Brain microvascular endothelial cell (primary cell): ENCODE results near the gene GUCA1A.

ENCODE experiments used
- DNase-seq: peaks from one replicate; pipeline ENCODE4 v3.0.0-alpha.2; 2020
- H3K27ac ChIP-seq: fragments of 250-450 bp; sonication (Bioruptor Pico); 2 replicates; pipeline ENCODE4 v1.5.1; 2020; ENCODE audit warnings: mild to moderate bottlenecking, moderate library complexity
- H3K27me3 ChIP-seq: fragments of 250-450 bp; sonication (Bioruptor Pico); replicated peaks from 2 replicates; pipeline ENCODE4 v1.5.1; 2020; ENCODE audit warnings: mild to moderate bottlenecking
- H3K36me3 ChIP-seq: fragments of 250-450 bp; sonication (Bioruptor Pico); replicated peaks from 2 replicates; pipeline ENCODE4 v1.5.1; 2020; ENCODE audit warnings: mild to moderate bottlenecking
- H3K4me3 ChIP-seq: 2 replicates; pipeline ENCODE4 v1.5.1; 2011; ENCODE audit warnings: low read depth, mild to moderate bottlenecking, control low read depth, low read length, moderate library complexity
- in situ Hi-C: cut with HindIII; loops from 2 replicates; pipeline ENCODE4 v1.10.0; 2017; ENCODE audit warnings: low sequenced_read_pairs, low pct_ligation_motif_present
- TF ChIP-seq, protein P1 (sequence below): IDR thresholded peaks from 2 replicates; pipeline ENCODE4 v1.5.1; 2011; ENCODE audit warnings: low read depth, mild to moderate bottlenecking, moderate library complexity, low read length, control low read depth, inconsistent platforms; ENCODE audit errors: missing control alignments

GUCA1A gene

DNA sequence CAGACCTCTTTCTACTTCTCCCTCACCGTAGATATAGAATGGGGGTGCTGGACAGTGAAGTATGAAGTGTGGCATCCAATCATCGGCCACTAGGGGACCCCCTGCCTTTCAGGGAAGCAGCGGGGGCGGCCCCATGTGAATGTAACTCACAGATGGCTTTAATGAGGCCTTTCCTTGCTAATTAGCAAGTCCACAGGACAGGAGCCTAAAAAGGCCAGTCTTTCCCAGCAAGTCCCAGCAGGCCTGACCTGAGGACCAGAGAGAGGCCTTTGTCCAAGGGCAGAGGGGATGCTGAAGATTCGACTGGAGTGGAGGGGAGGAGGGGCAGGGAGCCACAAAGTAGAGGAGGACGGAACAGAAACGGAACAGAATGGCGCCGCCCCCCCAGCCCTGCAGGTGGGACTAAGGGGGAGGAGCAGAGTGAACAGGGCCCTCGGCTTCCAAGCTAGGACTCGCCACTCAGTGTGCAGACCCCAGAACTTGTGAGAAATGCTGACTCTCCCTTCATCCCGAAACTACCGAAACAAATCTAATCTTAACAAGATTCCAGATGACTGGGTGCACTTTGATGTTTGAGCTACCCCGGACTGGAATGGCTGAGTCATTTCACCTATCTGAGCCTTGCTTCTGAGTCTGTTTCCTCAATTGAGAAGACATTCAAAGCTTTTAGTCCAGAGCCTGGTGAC lies 36.5 kb upstream of the GUCA1A start:
- TF ChIP-seq, protein P1, sequence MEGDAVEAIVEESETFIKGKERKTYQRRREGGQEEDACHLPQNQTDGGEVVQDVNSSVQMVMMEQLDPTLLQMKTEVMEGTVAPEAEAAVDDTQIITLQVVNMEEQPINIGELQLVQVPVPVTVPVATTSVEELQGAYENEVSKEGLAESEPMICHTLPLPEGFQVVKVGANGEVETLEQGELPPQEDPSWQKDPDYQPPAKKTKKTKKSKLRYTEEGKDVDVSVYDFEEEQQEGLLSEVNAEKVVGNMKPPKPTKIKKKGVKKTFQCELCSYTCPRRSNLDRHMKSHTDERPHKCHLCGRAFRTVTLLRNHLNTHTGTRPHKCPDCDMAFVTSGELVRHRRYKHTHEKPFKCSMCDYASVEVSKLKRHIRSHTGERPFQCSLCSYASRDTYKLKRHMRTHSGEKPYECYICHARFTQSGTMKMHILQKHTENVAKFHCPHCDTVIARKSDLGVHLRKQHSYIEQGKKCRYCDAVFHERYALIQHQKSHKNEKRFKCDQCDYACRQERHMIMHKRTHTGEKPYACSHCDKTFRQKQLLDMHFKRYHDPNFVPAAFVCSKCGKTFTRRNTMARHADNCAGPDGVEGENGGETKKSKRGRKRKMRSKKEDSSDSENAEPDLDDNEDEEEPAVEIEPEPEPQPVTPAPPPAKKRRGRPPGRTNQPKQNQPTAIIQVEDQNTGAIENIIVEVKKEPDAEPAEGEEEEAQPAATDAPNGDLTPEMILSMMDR = peak; percentile 69
- peak; percentile 76 for DNase-seq
- H3K27me3 ChIP-seq = no peaks in the 10 kb centered on the region
- no peaks in the 10 kb centered on the region for H3K36me3 ChIP-seq
- peak overlapping the region; percentile 45 for H3K27ac ChIP-seq
- in situ Hi-C loops = no loop called here
- H3K4me3 ChIP-seq = no peak overlapping the region

DNA sequence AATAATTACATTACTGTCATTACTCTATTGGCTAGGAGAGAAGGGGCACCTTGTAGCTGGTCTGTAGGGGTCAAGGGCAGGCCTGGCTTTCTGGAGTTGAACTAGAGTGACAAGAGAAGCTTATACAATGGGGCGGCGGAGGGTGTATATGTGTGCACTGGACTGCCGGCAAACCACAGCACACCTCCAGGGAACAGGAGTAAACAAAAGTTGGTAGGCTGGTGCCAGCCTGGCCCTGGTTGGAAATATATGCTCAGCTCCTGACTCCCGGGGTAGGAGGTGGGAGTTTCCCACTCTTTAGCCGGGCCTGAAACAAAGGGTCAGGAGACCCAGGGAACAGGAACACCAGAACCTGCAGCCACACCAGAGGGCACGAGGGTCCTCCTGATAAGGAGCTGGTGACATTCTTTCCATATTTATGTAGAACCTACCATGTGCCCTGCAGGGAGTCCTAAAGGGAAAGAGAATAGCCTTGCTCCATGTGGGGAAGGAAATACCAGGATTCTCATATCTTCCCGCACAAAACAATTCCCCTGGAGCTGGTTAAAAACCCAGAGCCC lies 35.9 kb upstream of the GUCA1A start:
- DNase-seq = no peak
- in situ Hi-C loops = no loop called here
- Histone ChIP-seq H3K27ac (peak overlapping the region; percentile 45), H3K27me3 (no peaks in the 10 kb centered on the region), H3K36me3 (no peaks in the 10 kb centered on the region), H3K4me3 (no peak overlapping the region)
- TF ChIP-seq, protein P1 = no peak

DNA sequence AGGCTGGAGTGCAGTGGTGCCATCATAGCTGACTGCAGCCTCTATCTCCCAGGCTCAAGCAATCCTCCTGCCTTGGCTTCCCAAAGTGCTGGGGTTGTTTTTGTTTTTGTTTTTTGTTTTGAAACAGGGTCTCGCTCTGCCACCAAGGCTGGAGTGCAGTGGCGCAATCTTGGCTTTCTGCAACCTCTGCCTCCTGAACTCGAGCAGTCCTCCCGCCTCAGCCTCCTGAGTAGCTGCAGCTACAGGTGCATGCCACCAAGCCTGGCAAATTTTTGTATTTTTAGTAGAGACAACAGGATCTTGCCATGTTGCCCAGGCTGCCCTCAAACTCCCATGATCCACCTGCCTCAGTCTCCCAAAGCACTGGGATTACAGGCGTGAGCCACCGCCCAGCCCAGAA lies 35.0 kb upstream of the GUCA1A start:
- H3K4me3 ChIP-seq = no peak overlapping the region
- in situ Hi-C loops = no loop called here
- H3K27ac ChIP-seq = no peak overlapping the region
- no peaks in the 10 kb centered on the region for H3K27me3 ChIP-seq
- no peaks in the 10 kb centered on the region for H3K36me3 ChIP-seq
- TF ChIP-seq, protein P1 = no peak
- no peak for DNase-seq

DNA sequence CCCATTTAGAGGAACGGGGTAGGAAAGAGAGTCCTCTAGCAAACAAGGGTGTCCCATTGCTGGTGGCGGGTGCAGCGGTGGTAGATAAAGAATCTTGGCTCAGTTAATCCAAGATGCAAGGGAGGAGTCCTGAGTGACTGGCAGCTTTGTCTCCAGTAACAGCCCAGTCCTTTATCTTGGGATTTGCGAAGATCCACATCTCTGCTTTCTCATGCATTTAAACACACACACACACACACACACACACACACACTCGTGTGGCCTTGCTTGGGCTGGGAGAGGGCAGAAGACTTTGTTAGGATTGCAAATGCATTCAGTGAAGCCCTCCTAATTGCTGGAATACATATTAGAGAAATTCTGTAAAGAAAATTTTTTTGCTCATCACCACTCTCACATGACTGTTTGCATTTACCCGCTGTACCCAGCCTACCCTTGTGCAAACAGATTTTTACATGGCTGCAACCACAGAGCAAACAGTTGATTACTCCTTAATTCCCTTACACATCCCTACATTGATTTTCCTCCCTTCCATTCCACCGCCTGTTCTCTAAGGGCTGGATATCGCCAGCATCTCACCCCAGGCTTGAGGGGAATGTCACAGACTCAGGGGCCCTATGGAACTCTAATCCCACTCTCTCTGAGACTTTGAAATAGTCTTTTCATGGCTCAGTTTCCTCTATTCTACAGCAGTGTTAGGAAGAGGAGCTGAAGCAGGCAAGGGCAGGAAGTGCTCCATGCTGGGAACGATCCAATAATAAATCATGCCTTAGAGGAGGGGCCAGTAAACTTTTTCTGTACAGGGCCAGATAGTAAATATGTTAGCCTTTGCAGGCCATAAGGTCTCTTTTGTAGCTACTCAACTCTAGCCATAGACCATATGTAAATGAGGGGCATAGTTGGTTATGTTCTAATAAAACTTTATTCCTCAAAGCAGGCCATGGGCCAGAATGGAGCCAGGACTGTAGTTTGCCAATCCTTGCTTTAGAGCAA lies 34.2 kb upstream of the GUCA1A start:
- H3K36me3 ChIP-seq = no peaks in the 10 kb centered on the region
- no peak overlapping the region for H3K27ac ChIP-seq
- H3K27me3 ChIP-seq = no peaks in the 10 kb centered on the region
- TF ChIP-seq, protein P1 = no peak
- DNase-seq = no peak
- in situ Hi-C loops = no loop called here
- H3K4me3 ChIP-seq = no peak overlapping the region

DNA sequence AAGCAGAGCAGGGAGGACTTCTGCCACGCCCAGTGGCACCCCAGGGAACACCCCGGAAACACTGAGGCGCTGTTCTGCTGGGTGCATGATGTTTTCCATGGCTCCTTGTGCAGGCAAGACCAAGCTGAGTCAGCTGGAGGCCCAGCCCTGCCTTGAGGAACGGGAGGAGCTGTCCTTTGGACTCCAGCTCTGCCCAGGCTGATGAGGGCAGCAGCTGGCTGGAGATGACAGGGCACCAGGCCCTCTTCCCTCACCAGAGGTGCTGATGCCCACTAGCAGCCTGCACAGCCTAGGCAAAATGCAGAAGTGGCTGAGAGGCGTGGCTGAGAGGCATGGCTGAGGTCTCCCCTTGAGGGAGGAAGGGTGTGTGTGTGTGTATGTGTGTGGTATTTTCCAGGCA lies 33.1 kb upstream of the GUCA1A start:
- Histone ChIP-seq H3K4me3 (no peak overlapping the region), H3K27me3 (no peaks in the 10 kb centered on the region), H3K27ac (no peak overlapping the region), H3K36me3 (no peaks in the 10 kb centered on the region)
- TF ChIP-seq, protein P1 = no peak
- no peak for DNase-seq
- in situ Hi-C loops = no loop called here
